Pancreas (tissue), 10 donors: ENCODE measurements around the gene PHF12. TPM values are rescaled to one million over a fixed set of nuclear protein-coding genes. Genes with fewer than 3 reads are reported as not detected.

Source experiments
- ATAC-seq, 4 donors: fragments of 200-7000 bp; cut with Tn5 transposase; one replicate each; pipeline versions ENCODE4 v1.8.0 to v1.9.1; 2020; ENCODE audit warnings: mild to moderate bottlenecking in 4 of 4, moderate library complexity in 4 of 4
- DNase-seq, 6 donors: peaks; one replicate each; pipeline ENCODE4 v3.0.0-alpha.2; 2020
- FAIRE-seq: peaks from 2 replicates; lab custom pipeline; 2012; peaks lifted over from hg19 to GRCh38; lab: Jason Lieb, UNC
- H3K27ac ChIP-seq, 4 donors: fragments of 200-600 bp; sonication (generic); 1 replicate in 3 of 4; 2 replicates in 1 of 4; pipeline versions ENCODE4 v1.5.0 to v1.8.0; 2020
- H3K27me3 ChIP-seq, 4 donors: fragments of 200-600 bp; one replicate each; pipeline ENCODE4 v1.8.0; 2021
- H3K36me3 ChIP-seq, 3 donors: fragments of 200-600 bp; sonication (generic) in 1 of 3; one replicate each; pipeline versions ENCODE4 v1.5.0 to v1.8.0; 2020 to 2021
- H3K4me1 ChIP-seq, 3 donors: fragments of 200-600 bp; one replicate each; pipeline ENCODE4 v1.8.0; 2021
- H3K4me3 ChIP-seq, 4 donors: fragments of 200-600 bp; sonication (generic) in 2 of 4; one replicate each; pipeline versions ENCODE4 v1.5.0 to v1.8.0; 2020 to 2021
- H3K9me3 ChIP-seq, 4 donors: fragments of 200-600 bp; one replicate each; pipeline ENCODE4 v1.8.0; 2021
- WGBS, 2 donors: extraction: QIAGEN DNeasy Blood & Tissue Kit; methylation state at CpG; one replicate each; pipeline ENCODE4 v1.1.7; 2013; 5-methylcytosine and 5-hydroxymethylcytosine counted together
- intact Hi-C, 3 donors: fragments of 100-400 bp; cut with DNase I; formaldehyde crosslinking; loops; one replicate each; pipeline versions ENCODE4 v1.11.1 to v1.14.2; 2022
- polyA plus RNA-seq, 2 donors: library from polyadenylated mRNA; stranded (reverse); fragments of 200-250 nt; gene quantifications; one replicate each; pipeline ENCODE4 v1.2.3, GENCODE V29; 2013
- total RNA-seq, 6 donors: library from RNA; stranded (reverse); fragmentation: NEBNext Ultra II Directional in 4 of 6; extraction: Animal tissue kit (Norgen Biotek cat#: 25700) in 4 of 6; gene quantifications; one replicate each; pipeline versions ENCODE4 v1.2.1 to v1.2.4, GENCODE V29; 2021 to 2023
- TF ChIP-seq, protein P1 (sequence below), 4 donors: fragments of 200-600 bp; sonication (generic) in 3 of 4; IDR thresholded peaks; one replicate each; pipeline versions ENCODE4 v1.5.0 to v1.8.0; 2021; ENCODE audit warnings: antibody characterized with exemption in 4 of 4
- donor health status: healthy with polysubstance abuse.
- donor health status: DM: no; HTN: no; CAD: no; lungs with moderate emphysema.
- donor health status: DM: no; HTN: no; CAD: no.
- donor health status: control.
- donor health status: control.
- donor health status: Bipolar disorder and iron deficiency.
- donor health status: DM: yes; HTN: yes; CAD: no.
- donor health status: DM: no; HTN: no; CAD: no.
- donor health status: DM: no; HTN: no; CAD: no.
- donor health status: DM: yes; HTN: yes; CAD: no.

Gene PHF12
- total and polyA plus RNA-seq, 8 donors = 19.9 to 31.6 (median 25.6) TPM

DNA sequence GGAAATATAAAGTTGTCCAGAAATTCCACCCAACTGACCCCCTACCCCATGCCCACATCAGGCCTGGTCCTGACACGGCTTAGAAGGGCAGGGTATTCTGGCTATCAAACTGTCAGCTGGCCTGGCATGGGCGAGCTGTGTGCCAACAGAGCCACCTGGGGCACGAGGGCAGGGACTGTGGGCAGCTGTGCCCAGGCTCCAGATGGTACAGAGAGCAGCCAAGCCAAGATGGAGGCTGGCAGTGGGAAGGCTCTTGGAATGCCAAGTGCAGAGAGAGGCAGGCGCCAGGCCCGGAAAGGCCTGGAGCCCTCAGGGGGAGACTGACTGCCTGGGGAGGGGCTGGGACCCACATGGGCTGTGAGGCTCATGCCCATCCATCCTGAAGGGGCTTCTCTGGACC is 24.3 kb upstream of the PHF12 start:
- FAIRE-seq (no peak), ATAC-seq (peak in 1 of 4 donors; percentile 11), DNase-seq (no peak)
- intact Hi-C loops = loop anchor here in 1 of 3 donors (10.0 kb wide), 1 partner anchor 69 kb away; the partner anchor contains the start of gene PIPOX
- H3K9me3 ChIP-seq = no peaks in the 10 kb centered on the region
- no peak overlapping the region for H3K27ac ChIP-seq
- H3K4me1 ChIP-seq = peaks cover 0 to 9% (median 8%) of the 10 kb centered on the region in 3 donors
- H3K36me3 ChIP-seq = no peaks in the 10 kb centered on the region
- TF ChIP-seq, protein P1, sequence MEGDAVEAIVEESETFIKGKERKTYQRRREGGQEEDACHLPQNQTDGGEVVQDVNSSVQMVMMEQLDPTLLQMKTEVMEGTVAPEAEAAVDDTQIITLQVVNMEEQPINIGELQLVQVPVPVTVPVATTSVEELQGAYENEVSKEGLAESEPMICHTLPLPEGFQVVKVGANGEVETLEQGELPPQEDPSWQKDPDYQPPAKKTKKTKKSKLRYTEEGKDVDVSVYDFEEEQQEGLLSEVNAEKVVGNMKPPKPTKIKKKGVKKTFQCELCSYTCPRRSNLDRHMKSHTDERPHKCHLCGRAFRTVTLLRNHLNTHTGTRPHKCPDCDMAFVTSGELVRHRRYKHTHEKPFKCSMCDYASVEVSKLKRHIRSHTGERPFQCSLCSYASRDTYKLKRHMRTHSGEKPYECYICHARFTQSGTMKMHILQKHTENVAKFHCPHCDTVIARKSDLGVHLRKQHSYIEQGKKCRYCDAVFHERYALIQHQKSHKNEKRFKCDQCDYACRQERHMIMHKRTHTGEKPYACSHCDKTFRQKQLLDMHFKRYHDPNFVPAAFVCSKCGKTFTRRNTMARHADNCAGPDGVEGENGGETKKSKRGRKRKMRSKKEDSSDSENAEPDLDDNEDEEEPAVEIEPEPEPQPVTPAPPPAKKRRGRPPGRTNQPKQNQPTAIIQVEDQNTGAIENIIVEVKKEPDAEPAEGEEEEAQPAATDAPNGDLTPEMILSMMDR (IDR thresholded peaks at IDR 0.05) = no peak
- no peaks in the 10 kb centered on the region for H3K27me3 ChIP-seq
- no peak overlapping the region for H3K4me3 ChIP-seq
- 58% methylated on average over 5 of the region's 5 CpGs for WGBS, 2 donors

DNA sequence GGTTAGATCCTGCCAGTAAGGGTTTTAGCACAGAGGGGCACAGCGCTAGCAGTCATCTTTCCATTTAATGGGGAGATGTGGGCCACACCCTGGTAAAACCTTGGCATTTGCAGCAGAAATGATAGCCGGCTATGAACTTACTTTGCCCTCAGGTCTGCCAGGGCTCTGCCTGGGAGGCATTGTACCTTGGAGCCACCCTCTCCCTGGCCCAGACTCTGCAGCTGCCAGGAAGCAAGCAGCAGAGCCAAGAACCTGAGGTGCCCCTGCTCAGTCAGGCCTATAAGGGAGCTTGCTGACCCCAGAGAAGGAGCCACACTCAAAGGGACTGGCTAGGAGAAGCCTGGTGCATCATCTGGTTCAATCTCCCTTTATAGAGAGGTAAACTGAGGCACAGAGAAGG is 23.7 kb upstream of the PHF12 start:
- peaks cover 0 to 9% (median 8%) of the 10 kb centered on the region in 3 donors for H3K4me1 ChIP-seq
- intact Hi-C loops = loop anchor here in 1 of 3 donors (10.0 kb wide), 1 partner anchor 70 kb away; the partner anchor contains the start of gene PIPOX
- H3K27ac ChIP-seq = no peak overlapping the region
- FAIRE-seq = no peak
- ATAC-seq = no peak
- no peak for DNase-seq
- 90 to 94% methylated on average over 2 of the region's 2 CpGs for WGBS, 2 donors
- H3K4me3 ChIP-seq = no peak overlapping the region
- no peaks in the 10 kb centered on the region for H3K9me3 ChIP-seq
- no peaks in the 10 kb centered on the region for H3K27me3 ChIP-seq
- TF ChIP-seq, protein P1 (IDR thresholded peaks at IDR 0.05) = no peak
- H3K36me3 ChIP-seq = no peaks in the 10 kb centered on the region

DNA sequence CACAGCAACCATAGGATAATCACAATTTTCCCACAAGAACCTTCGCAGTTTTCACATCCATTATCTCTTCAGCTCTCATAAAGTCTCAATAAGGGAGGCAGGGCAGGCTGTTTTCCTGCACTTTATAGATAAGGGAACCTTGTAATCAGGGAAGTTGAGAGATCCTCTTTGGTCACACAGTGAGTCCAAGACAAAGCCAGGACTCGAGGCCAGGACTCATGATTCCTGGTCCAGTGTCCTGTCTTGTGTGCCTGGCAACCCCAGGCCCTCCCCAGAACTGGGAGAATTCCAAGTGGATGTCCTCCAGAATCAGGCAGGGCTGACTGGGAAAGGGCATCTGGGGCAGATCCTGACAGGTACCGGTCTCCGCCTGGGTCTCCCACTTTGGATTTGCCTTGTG is 23.1 kb upstream of the PHF12 start:
- ATAC-seq (no peak), FAIRE-seq (no peak), DNase-seq (no peak)
- H3K27me3 ChIP-seq = no peaks in the 10 kb centered on the region
- intact Hi-C loops = loop anchor here in 1 of 3 donors (10.0 kb wide), 1 partner anchor 70 kb away; the partner anchor contains the start of gene PIPOX
- no peak overlapping the region for H3K4me3 ChIP-seq
- no peak overlapping the region for H3K27ac ChIP-seq
- TF ChIP-seq, protein P1 (IDR thresholded peaks at IDR 0.05) = no peak
- peaks cover 0 to 9% (median 8%) of the 10 kb centered on the region in 3 donors for H3K4me1 ChIP-seq
- H3K9me3 ChIP-seq = no peaks in the 10 kb centered on the region
- H3K36me3 ChIP-seq = no peaks in the 10 kb centered on the region
- 76 to 79% methylated on average over 4 of the region's 4 CpGs for WGBS, 2 donors

DNA sequence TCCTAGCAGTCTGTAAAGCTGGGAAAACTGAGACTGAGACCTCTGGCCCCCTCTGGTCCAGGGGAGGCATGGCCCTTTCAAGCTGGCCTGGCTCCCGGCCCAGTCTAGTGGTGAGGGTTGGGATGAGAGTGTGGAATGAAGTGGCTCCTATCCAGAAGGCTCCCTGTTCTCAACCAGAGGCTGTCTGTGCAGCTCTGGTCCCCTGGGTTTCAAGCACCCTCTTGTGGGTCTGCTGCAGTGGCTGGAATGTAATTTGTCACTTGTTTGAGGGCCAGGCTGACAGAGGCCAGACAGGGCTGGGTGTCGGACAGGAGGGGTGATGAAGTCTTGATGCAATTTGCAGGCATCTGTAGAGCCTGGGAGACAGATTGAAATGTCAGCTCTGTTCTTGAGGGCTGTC is 22.1 kb upstream of the PHF12 start:
- Histone ChIP-seq H3K27ac (no peak overlapping the region), H3K4me1 (peaks cover 0 to 9% (median 8%) of the 10 kb centered on the region in 3 donors), H3K4me3 (no peak overlapping the region), H3K27me3 (no peaks in the 10 kb centered on the region), H3K9me3 (no peaks in the 10 kb centered on the region), H3K36me3 (no peaks in the 10 kb centered on the region)
- TF ChIP-seq, protein P1 (IDR thresholded peaks at IDR 0.05) = no peak
- DNase-seq (peak in 1 of 6 donors; percentile 59), FAIRE-seq (no peak), ATAC-seq (peak in 2 of 4 donors; percentile 28 to 48)
- intact Hi-C loops = loop anchor here in 1 of 3 donors (10.0 kb wide), 1 partner anchor 71 kb away; the partner anchor contains the start of gene PIPOX
- WGBS, 2 donors = 46 to 67% methylated on average over 2 of the region's 2 CpGs

DNA sequence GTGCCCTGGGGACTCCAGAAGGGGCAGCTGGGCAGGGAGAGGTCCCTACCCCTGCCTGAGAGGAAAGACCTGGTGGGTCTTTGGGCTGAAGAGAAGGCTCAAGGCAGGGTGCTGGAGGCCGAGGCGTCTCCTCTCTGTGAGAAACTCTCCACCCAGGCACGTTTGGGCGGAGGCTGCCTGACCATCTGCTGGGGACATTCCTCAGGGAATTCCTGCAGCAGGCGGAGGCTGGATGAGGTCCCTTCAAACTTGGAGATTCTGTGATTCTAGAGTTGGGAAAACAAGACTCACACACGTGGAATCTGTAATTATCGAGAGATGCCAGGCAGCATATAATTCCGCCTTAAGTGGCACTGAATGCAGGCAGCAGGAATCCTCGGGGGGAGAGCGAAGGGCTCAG is 21.1 kb upstream of the PHF12 start:
- no peak for DNase-seq
- no peaks in the 10 kb centered on the region for H3K9me3 ChIP-seq
- WGBS, 2 donors = 77 to 83% methylated on average over 10 of the region's 10 CpGs
- peaks cover 0 to 9% (median 8%) of the 10 kb centered on the region in 3 donors for H3K4me1 ChIP-seq
- H3K27ac ChIP-seq = no peak overlapping the region
- H3K36me3 ChIP-seq = no peaks in the 10 kb centered on the region
- intact Hi-C loops = loop anchor here in 1 of 3 donors (10.0 kb wide), 1 partner anchor 72 kb away; the partner anchor contains the start of gene PIPOX
- no peak for ATAC-seq
- TF ChIP-seq, protein P1 (IDR thresholded peaks at IDR 0.05) = no peak
- FAIRE-seq = no peak
- no peaks in the 10 kb centered on the region for H3K27me3 ChIP-seq
- no peak overlapping the region for H3K4me3 ChIP-seq
